DOHH2 (cell line): ENCODE data around the gene HINFP.

Source experiments
- EZH2phosphoT487 ChIP-seq: fragments of 200-600 bp; sonication (generic); IDR thresholded peaks from 2 replicates; pipeline ENCODE4 v1.6.1; 2017; ENCODE audit warnings: borderline replicate concordance, mild to moderate bottlenecking, antibody characterized with exemption, low read length, moderate library complexity, mixed read lengths
- TF ChIP-seq, protein P1 (sequence below): fragments of 200-600 bp; sonication (generic); IDR thresholded peaks from one replicate; pipeline ENCODE4 v1.5.1; 2014; ENCODE audit warnings: antibody characterized with exemption, mild to moderate bottlenecking, low read depth, low read length; ENCODE audit not compliant: poor library complexity, severe bottlenecking

- TF ChIP-seq, protein P1, sequence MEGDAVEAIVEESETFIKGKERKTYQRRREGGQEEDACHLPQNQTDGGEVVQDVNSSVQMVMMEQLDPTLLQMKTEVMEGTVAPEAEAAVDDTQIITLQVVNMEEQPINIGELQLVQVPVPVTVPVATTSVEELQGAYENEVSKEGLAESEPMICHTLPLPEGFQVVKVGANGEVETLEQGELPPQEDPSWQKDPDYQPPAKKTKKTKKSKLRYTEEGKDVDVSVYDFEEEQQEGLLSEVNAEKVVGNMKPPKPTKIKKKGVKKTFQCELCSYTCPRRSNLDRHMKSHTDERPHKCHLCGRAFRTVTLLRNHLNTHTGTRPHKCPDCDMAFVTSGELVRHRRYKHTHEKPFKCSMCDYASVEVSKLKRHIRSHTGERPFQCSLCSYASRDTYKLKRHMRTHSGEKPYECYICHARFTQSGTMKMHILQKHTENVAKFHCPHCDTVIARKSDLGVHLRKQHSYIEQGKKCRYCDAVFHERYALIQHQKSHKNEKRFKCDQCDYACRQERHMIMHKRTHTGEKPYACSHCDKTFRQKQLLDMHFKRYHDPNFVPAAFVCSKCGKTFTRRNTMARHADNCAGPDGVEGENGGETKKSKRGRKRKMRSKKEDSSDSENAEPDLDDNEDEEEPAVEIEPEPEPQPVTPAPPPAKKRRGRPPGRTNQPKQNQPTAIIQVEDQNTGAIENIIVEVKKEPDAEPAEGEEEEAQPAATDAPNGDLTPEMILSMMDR = no peak
- TF ChIP-seq EZH2phosphoT487 = no peak
These were observed 45.1 kb downstream of the HINFP start for GRCh38 chr11:119166368-119167076.
